ENCODE data around the gene LCLAT1.

LCLAT1 gene

GRCh38 chr2:30645745-30646119 is 198.7 kb downstream of the LCLAT1 start:
- Histone ChIP-seq H3K4me1 (ENCODE audit: control insufficient read depth, insufficient read depth, low read length) (no peaks in the 10 kb centered on the region), H3K9ac (ENCODE audit: low read length) (no peak overlapping the region), H3K4me3 (ENCODE audit: low read length) (no peak overlapping the region), H3K36me3 (ENCODE audit: control insufficient read depth, insufficient read depth, low read length) (no peaks in the 10 kb centered on the region), H3K9me3 (ENCODE audit: control insufficient read depth, low read length) (no peaks in the 10 kb centered on the region), H3K27me3 (ENCODE audit: control insufficient read depth, insufficient read depth, low read length) (no peaks in the 10 kb centered on the region)

DNA sequence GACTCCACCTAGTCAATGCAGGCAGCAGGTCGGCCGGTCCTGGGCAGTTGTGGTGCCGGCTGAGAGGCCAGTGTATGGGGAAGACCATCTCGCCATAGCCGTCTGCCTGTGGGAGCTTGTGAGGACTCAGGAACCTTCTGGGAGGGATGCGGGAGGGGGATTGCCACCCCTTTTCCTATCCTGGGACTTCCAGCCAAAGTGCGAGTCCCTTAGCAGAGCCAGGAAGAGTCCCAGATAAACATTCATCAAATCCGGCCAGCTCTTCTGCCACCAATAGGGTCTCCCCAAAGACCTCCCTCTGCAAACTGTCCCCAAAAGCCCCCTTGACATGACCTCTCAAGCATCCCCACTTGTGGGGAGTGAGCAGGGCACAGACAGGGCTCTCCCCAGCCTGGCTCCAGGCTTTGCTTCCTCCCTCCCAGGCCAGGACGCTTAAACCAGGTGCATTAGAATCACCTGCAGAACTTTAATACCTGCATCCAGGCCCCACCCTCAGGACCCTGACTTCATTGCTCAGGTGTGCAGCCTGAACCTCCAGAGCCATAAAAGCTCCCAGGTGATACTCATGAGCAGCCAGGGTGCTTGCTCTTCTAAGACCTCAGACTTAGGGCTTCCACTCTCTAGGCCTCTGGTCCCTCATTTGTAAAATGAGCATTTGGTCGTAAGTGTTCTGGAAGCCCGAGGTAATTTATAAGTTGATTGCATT is 200.9 kb downstream of the LCLAT1 start:
- no peak overlapping the region for H3K9ac ChIP-seq (ENCODE audit: low read length)
- no peaks in the 10 kb centered on the region for H3K27me3 ChIP-seq (ENCODE audit: control insufficient read depth, insufficient read depth, low read length)
- no peaks in the 10 kb centered on the region for H3K36me3 ChIP-seq (ENCODE audit: control insufficient read depth, insufficient read depth, low read length)
- no peak overlapping the region for H3K4me3 ChIP-seq (ENCODE audit: low read length)
- no peaks in the 10 kb centered on the region for H3K9me3 ChIP-seq (ENCODE audit: control insufficient read depth, low read length)
- no peaks in the 10 kb centered on the region for H3K4me1 ChIP-seq (ENCODE audit: control insufficient read depth, insufficient read depth, low read length)

DNA sequence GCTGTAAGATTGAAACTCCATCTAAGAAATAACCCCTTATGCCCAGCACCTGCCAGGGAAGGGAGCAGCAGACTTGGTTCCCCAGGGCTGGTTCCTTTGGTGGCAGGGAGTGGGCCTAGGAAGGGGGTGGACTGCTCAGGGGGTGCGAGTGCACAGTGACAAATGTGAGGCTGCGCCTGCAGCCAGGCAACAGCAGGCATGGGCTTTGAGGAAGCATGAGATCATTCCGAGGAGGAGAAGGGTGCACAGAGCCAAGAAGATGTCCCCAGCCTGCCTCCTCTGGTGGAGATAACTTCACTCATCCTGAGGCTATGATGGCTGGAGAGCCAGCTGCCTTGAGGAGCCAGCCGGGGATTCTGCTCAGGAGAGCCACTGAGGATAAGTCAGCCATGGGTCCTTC is 202.2 kb downstream of the LCLAT1 start:
- H3K4me3 ChIP-seq (ENCODE audit: low read length) = no peak overlapping the region
- H3K27me3 ChIP-seq (ENCODE audit: control insufficient read depth, insufficient read depth, low read length) = no peaks in the 10 kb centered on the region
- H3K9ac ChIP-seq (ENCODE audit: low read length) = no peak overlapping the region
- H3K4me1 ChIP-seq (ENCODE audit: control insufficient read depth, insufficient read depth, low read length) = no peaks in the 10 kb centered on the region
- H3K36me3 ChIP-seq (ENCODE audit: control insufficient read depth, insufficient read depth, low read length) = no peaks in the 10 kb centered on the region
- H3K9me3 ChIP-seq (ENCODE audit: control insufficient read depth, low read length) = no peaks in the 10 kb centered on the region

- H3K4me1 ChIP-seq (ENCODE audit: control insufficient read depth, insufficient read depth, low read length) = no peaks in the 10 kb centered on the region
- H3K9me3 ChIP-seq (ENCODE audit: control insufficient read depth, low read length) = no peaks in the 10 kb centered on the region
- no peaks in the 10 kb centered on the region for H3K36me3 ChIP-seq (ENCODE audit: control insufficient read depth, insufficient read depth, low read length)
- H3K4me3 ChIP-seq (ENCODE audit: low read length) = no peak overlapping the region
- no peak overlapping the region for H3K9ac ChIP-seq (ENCODE audit: low read length)
- no peaks in the 10 kb centered on the region for H3K27me3 ChIP-seq (ENCODE audit: control insufficient read depth, insufficient read depth, low read length)
Measured at GRCh38 chr2:30649828-30650227, 202.8 kb downstream of the LCLAT1 start.

- no peak overlapping the region for H3K4me3 ChIP-seq (ENCODE audit: low read length)
- no peaks in the 10 kb centered on the region for H3K4me1 ChIP-seq (ENCODE audit: control insufficient read depth, insufficient read depth, low read length)
- H3K36me3 ChIP-seq (ENCODE audit: control insufficient read depth, insufficient read depth, low read length) = no peaks in the 10 kb centered on the region
- no peaks in the 10 kb centered on the region for H3K9me3 ChIP-seq (ENCODE audit: control insufficient read depth, low read length)
- H3K9ac ChIP-seq (ENCODE audit: low read length) = no peak overlapping the region
- no peaks in the 10 kb centered on the region for H3K27me3 ChIP-seq (ENCODE audit: control insufficient read depth, insufficient read depth, low read length)
Measured at GRCh38 chr2:30652271-30652915, 205.3 kb downstream of the LCLAT1 start.

- Histone ChIP-seq H3K9me3 (ENCODE audit: control insufficient read depth, low read length) (no peaks in the 10 kb centered on the region), H3K27me3 (ENCODE audit: control insufficient read depth, insufficient read depth, low read length) (no peaks in the 10 kb centered on the region), H3K4me3 (ENCODE audit: low read length) (no peak overlapping the region), H3K36me3 (ENCODE audit: control insufficient read depth, insufficient read depth, low read length) (no peaks in the 10 kb centered on the region), H3K4me1 (ENCODE audit: control insufficient read depth, insufficient read depth, low read length) (no peaks in the 10 kb centered on the region), H3K9ac (ENCODE audit: low read length) (no peak overlapping the region)
Measured at GRCh38 chr2:30653847-30654246, 206.8 kb downstream of the LCLAT1 start.

GRCh38 chr2:30654404-30654803 is 207.4 kb downstream of the LCLAT1 start:
- Histone ChIP-seq H3K36me3 (ENCODE audit: control insufficient read depth, insufficient read depth, low read length) (no peaks in the 10 kb centered on the region), H3K9me3 (ENCODE audit: control insufficient read depth, low read length) (no peaks in the 10 kb centered on the region), H3K4me3 (ENCODE audit: low read length) (no peak overlapping the region), H3K9ac (ENCODE audit: low read length) (no peak overlapping the region), H3K27me3 (ENCODE audit: control insufficient read depth, insufficient read depth, low read length) (no peaks in the 10 kb centered on the region), H3K4me1 (ENCODE audit: control insufficient read depth, insufficient read depth, low read length) (no peaks in the 10 kb centered on the region)

DNA sequence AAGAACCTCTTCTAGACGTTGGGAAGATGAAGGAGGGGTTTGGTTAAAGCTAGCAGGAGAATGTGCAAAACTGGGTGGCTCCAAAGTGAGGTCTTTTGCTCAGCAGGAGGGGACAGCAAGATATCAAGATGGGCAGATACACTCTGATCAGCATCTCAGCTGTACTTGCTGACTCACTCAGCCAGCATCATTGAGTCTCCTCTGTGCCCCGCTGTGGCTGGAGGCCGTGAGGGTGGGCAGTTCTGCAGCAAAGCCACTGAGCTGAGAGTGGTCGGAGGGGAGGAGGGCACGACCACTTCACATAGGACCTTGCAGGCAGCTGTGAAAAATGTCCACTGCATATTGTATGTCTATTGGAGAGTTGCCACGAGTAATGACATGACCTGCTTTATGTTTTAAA is 208.2 kb downstream of the LCLAT1 start:
- Histone ChIP-seq H3K4me3 (ENCODE audit: low read length) (no peak overlapping the region), H3K9ac (ENCODE audit: low read length) (no peak overlapping the region), H3K9me3 (ENCODE audit: control insufficient read depth, low read length) (no peaks in the 10 kb centered on the region), H3K36me3 (ENCODE audit: control insufficient read depth, insufficient read depth, low read length) (no peaks in the 10 kb centered on the region), H3K27me3 (ENCODE audit: control insufficient read depth, insufficient read depth, low read length) (no peaks in the 10 kb centered on the region), H3K4me1 (ENCODE audit: control insufficient read depth, insufficient read depth, low read length) (no peaks in the 10 kb centered on the region)

DNA sequence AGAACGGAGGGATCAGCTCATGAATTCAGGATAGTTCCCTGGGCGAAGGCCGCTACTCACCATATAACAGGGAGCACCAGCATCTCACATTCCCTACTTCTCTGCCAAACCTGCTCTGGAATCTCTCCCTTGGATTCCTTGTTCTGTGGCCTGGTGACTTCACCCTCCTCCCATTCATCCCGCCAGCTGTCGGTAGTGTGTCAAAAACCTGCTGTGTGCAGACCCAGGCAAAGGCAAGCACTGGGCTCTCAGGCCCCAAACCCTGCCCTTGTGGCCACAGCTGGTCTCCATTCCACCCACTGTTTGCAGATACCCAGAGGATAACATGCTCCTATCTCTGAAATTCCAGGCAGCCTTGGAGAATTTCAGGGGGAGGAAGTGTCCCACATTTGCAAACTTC is 208.6 kb downstream of the LCLAT1 start:
- no peak overlapping the region for H3K4me3 ChIP-seq (ENCODE audit: low read length)
- H3K4me1 ChIP-seq (ENCODE audit: control insufficient read depth, insufficient read depth, low read length) = no peaks in the 10 kb centered on the region
- H3K36me3 ChIP-seq (ENCODE audit: control insufficient read depth, insufficient read depth, low read length) = no peaks in the 10 kb centered on the region
- H3K9ac ChIP-seq (ENCODE audit: low read length) = no peak overlapping the region
- H3K9me3 ChIP-seq (ENCODE audit: control insufficient read depth, low read length) = no peaks in the 10 kb centered on the region
- no peaks in the 10 kb centered on the region for H3K27me3 ChIP-seq (ENCODE audit: control insufficient read depth, insufficient read depth, low read length)

- Histone ChIP-seq H3K36me3 (ENCODE audit: control insufficient read depth, insufficient read depth, low read length) (no peaks in the 10 kb centered on the region), H3K4me3 (ENCODE audit: low read length) (no peak overlapping the region), H3K9me3 (ENCODE audit: control insufficient read depth, low read length) (no peaks in the 10 kb centered on the region), H3K9ac (ENCODE audit: low read length) (no peak overlapping the region), H3K4me1 (ENCODE audit: control insufficient read depth, insufficient read depth, low read length) (no peaks in the 10 kb centered on the region), H3K27me3 (ENCODE audit: control insufficient read depth, insufficient read depth, low read length) (no peaks in the 10 kb centered on the region)
Measured at GRCh38 chr2:30656079-30656478, 209.0 kb downstream of the LCLAT1 start.

DNA sequence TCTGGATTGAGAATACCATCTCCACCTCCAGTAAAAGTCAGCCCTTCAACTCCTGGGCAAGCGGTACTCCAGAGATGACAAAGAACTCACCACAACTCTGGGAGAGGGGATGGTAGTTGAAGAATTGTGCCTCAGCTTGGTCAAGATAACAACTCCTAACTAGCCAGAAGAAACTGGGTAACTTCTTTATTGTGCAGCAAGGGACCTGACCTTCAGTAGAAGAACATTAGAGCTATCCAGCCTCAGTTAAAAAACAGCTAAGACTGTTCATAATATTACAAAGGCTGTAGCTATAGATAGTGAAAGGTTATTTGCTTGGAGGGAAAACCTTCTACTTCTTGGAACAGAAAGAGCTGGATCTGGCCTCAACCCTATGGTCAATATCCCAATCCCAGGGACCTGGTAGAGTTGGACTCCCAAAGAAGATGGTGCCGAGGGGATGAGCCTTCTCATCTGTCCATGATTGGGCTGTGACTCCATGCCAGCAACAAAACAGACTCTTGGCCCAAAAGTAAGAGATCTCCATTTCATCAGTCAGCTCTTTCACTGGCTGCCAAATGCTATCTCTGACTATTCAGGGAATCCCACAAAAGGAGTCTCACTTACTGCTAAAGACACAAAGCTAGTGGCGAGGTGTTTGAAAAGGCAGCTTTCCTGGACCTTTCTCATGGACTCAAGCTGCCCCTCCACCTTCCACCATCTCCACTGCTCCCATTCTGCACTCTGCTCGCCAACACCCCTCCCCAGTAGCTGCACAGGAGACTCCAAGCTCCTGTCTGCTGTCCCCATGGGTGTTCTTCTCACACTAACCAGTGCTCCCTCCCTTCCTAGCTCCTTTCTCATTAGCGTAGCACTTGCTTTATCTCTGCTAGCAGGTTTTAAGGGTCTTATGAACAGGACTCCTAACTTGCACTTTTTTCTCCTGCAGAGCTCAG is 214.4 kb downstream of the LCLAT1 start:
- no peaks in the 10 kb centered on the region for H3K36me3 ChIP-seq (ENCODE audit: control insufficient read depth, insufficient read depth, low read length)
- no peak overlapping the region for H3K4me3 ChIP-seq (ENCODE audit: low read length)
- H3K9ac ChIP-seq (ENCODE audit: low read length) = no peak overlapping the region
- H3K27me3 ChIP-seq (ENCODE audit: control insufficient read depth, insufficient read depth, low read length) = no peaks in the 10 kb centered on the region
- no peaks in the 10 kb centered on the region for H3K9me3 ChIP-seq (ENCODE audit: control insufficient read depth, low read length)
- H3K4me1 ChIP-seq (ENCODE audit: control insufficient read depth, insufficient read depth, low read length) = no peaks in the 10 kb centered on the region
